ENCODE results near the gene TFB1M.
"Not testable (repeated sequence)": the region's sequence is repeated elsewhere in the genome, so short reads cannot be mapped to it uniquely, and the experiment has no call there.

Gene TFB1M

DNA sequence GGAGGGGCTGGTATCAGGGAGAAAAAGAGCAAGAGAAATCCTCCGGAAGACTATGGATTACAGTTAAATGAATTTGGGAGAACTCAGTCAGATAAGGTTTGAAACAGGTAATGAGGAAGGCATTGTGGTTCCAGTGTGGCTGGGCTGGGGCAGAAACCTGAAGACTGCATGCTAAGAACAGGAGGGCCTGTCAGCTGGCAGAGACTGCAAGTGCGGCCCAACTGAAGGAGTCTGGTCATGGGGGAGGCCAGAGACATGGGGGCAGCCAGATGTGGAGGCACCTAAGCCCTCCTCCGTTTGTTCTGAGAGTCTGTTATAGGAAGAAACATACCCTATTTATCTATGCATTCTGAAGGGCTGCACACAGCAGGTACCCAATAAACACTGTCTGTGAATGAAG lies 16.6 kb downstream of the TFB1M start:
- DNase-seq, result no peak

DNA sequence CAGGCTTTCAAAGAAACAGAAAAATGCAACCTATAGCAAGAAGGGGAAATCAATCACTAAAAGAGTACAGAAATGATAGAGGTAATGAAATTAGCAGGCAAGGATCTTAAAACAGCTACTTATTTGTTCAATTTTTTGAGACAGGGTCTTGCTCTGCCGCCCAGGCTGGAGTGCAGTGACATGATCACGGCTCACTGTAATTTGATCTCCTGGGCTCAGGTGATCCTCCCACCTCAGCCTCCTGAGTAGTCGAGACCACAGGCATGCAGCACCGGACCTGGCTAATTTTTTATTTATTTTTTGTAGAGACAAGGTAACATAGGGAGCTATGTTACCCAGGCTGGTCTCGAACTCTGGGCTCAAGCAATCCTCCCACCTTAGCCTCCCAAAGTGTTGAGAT lies 21.6 kb downstream of the TFB1M start:
- DNase-seq, result no peak

DNA sequence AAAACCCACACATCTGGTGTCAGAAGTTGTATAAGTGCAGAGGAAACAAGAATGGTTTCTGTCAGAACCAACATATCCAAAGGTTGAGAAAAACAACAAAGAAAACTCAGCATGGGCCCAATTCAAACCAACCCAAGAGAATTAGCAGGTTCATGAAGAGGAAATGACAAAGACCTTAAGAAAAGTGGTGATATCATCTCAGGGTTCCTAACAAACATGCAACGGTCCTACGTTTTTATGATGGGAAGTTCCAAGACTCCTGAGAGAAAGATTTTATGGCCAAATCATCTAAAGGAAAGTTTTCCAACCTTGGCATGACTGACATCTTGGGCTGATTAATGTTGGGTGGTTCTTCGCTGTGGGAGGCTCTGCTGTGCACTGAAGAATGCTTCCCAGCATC lies 23.0 kb downstream of the TFB1M start:
- no peak for DNase-seq

DNA sequence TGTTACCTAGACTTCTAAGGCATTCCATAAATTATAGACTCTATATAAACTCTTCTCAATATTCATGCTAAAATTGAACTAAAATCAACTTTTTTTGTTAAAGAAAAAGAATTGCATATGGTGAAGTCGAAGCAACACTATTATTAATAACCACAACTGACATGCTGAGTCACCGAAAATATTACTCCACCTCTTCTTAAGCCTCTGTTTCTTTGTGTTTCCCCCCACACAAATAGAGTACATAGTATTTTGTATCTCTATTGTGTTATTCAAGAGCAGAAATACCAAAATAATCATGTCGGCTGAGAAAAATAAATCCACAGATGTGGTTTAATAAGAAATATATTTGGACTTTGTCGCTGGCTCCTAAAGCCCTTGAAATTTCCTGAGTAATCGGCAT lies 23.8 kb downstream of the TFB1M start:
- DNase-seq, result no peak

DNA sequence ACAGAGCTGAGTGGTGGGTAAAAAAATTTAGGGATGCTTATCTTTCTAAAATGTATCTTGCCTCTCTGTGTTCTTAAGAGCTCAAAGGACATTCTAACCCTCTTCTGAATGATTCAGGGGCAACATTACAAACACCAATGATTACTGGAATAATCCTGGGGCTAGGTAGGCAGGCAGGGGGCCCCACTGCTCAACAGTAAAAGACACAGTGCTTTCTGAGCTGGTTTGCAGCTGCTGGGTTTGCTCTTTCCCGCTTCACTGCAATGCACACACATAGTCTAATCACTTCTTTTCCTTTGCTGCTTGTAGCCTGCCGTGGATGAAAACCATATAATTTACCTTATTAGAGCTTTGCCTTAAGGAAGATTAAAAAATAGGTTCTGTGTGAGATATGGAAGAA lies 26.5 kb downstream of the TFB1M start:
- DNase-seq, result no peak

DNA sequence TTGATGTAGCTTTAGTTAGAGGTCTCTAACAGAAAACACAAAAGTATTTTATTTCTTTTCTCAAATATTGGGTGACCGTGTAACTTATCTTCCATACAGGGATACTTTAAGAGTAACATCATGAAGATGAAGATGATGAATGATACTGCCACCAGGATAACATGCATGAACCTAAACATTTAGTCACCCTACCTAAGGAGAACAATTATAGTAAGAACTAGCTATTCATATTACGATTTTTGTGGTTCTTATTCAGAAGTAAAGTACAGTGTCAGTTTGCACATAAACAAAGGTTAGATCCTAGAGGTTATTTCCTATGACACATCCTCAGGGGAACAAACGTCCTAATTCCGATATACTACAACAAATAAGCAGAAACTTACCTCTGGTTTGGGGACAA lies 29.5 kb downstream of the TFB1M start:
- DNase-seq, result no peak

DNA sequence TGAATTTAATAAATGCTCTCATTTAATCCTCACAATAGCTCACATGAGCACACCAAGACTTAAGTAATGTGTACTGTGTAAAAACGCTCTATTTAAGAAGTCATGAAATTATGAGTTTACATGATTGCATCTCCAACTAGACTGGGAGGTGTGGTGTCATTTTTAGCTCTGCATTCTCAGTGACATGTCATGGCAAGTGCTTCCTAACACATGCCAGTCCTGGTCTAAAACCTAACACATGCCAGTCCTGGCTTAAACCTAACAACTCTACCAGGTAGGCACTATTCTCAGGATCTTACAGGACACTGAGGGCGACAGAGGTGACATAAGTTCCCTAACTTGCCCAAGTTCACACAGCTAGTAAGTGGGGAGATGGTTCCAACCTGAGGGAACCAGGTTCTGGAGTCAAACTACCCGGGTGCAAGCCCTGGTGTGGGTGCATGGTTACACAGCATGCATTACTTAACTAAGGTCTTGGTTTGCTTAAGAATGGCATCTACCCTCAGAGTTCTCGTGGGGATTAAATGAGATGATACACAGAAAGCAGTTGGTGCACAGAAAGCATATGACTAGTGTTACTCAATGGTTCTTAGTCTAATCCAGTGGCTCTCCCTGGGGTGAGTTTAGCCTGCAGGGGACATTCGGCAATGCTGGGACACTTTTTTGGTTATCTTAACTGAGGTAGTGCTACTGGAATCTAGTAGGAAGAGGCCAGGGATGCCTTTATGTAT lies 35.8 kb downstream of the TFB1M start:
- no peak for DNase-seq

DNA sequence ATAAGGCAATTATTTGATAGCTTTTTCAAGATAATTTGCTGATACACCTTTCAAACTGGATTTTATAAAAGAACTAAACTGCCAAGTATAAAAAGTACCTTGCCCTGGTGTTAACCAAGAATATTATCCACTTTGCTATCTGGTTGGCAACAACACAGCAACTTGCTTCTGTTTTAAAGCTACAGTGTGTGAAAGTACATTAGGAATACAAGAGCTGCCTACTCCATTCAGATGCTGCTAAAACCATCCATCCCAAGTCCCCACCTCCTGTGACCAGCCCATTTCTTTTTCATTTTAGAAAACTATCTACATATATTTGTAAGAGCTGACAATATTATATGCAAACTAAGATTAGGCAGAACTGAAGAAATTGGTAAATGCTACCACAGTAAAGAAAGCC lies 37.6 kb downstream of the TFB1M start:
- no peak for DNase-seq

DNA sequence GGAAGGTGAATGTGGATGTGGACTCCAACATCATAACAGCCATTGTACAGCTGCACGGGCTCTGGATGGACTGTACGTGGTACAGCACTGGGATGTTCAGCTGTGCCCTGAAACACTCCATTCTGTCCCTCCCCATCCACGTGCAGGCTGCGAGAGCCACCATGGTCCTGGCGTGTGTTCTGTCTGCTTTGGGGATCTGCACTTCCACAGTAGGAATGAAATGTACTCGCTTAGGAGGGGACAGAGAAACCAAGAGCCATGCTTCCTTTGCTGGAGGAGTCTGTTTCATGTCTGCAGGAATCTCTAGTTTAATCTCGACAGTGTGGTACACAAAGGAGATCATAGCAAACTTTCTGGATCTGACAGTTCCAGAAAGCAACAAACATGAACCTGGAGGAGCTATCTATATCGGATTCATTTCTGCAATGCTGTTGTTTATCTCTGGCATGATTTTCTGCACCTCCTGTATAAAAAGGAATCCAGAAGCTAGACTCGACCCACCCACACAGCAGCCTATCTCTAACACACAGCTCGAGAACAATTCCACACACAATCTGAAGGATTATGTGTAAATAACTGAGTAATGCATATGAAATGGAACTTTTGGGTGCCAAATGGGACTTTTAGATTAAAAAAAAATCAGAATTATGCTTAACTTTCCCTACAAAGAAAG lies 38.3 kb downstream of the TFB1M start:
- no peak for DNase-seq

DNA sequence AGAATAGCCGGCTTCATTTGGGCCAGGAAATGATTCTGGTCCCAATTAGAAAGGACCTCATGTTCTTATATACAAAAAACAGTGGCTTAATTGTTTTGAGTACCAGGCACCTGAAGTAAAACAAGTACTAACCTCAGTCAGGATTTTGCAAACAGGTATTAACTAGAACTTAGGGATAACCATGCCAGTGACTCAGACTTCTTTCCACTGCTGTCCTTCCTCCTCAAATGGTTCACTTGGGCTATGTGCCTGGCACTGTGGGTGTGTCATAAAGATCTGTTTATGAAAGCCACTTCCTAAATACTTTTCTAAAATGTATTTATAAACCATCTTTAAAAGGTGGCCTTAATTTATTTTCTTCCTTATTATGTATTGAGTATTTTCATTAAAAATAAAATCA lies 39.8 kb downstream of the TFB1M start:
- DNase-seq, result no peak

DNA sequence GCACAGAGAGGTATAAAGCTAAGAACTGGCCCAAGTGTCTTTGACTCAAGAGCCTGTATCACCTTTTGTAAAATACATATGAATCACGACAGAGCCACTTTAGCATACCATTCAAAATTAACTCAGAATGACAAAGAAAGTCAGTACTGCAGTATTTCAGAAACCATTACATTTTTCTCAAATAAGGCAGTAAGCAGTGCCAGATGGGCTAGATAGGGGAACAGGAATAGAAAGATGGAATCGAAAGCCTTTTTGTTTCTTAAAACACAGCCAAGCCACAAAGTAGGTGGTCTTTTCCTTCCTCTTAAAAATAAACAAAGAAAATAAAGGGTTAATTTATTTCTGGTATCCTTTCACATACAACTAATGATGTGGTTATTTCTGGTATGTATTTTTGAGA lies 40.2 kb downstream of the TFB1M start:
- DNase-seq, result no peak

DNA sequence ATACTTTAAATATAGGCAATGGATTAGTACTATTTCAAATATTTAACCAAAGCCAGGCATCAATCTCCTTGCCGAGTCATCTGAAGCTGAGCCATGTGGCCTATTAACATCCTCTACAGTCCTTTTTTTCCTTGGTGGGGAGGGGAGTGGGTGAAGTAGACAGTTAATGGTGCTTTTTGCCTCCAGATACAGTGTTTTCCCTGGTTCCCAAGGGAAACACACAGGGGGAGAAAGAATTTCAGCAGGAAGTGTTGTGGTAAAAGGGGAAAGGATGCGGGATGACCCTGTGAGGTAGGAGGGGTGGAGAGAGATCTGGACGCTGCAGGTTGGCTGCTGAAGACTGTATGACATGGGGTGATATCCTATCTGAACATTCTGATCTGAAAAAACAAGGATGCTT lies 40.9 kb downstream of the TFB1M start:
- no peak for DNase-seq

DNA sequence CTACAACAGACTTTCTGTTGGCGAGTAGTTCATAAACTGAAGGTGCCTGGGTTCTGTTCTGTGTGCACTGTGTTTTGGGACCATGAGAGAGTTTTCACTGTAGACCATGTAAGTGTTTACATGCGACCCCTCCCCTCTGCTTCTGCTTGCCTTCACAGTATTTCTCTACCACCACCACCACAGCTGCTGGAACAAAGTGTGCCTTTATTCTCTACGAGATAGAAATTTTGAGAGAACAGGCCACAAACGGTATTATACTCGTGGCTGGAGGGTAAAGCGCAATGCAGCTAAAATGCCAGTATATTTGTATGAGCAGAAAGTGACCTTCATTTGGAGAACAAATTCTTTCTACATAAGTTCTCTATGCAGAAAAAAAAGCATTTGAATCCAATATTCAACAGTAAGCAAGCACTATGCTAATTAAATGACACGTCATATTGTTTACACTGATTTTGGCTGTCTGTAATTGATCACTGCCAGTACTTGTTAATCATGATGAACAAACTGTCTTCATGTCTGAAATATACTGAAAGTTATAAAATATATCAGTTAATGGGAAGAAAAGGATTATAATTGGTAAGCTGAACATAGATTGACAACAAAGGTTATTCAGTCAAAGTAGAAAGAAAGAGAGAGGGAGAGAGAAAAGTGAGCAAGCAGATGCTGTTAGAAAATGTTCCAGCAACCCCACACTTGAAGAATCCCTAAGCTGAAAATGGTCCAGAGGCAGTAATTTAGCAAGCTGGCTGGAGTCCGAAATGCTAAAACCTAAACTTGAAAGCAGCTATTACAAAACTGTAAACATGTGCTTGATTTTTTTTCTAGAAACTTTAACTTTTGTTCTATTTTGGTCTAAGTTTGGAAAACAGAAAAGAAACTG lies 41.7 kb downstream of the TFB1M start:
- DNase-seq, result no peak

DNA sequence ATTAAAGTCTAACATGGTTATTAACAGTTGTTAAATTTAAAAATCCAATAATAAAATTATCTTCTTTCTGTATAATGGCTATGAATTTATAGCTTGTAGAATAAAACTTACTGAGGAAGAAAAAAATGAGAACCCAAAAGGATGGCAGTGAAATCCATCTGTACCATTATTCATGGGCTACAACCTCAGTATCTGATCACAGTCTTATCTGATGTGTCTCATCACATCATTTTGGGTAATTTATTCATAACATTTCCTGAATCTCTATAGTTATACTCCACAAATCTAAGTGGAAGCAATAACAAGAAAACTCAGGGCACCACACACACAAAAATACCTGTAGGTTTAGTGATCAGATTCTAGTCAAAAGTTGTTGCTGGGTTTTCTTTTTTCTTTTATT lies 43.1 kb downstream of the TFB1M start:
- DNase-seq, result no peak

DNA sequence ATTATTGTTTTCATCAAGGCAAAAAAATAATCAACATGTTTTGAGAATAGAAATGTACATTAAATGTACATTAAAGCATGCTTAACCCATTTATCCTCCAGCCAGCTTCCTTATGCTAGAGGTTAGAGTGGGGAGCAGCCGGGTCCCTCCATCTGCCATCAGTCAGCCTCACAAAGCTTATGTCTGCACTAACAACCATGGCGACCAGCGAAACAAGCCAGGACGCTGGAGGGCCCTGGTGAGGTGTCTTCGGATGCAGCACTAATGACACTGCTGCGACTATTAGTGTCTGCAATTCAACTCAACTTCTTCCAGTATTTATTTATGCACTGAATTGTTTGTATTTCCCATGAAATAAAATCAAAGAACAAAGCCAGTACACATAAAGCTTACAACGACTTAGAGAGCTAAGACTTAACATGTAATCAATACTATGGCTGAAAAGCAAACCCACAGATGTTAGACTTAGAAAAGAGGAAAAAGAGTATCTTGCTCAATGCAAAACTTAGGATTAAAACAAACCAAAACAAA lies 43.7 kb downstream of the TFB1M start:
- DNase-seq, result no peak

DNA sequence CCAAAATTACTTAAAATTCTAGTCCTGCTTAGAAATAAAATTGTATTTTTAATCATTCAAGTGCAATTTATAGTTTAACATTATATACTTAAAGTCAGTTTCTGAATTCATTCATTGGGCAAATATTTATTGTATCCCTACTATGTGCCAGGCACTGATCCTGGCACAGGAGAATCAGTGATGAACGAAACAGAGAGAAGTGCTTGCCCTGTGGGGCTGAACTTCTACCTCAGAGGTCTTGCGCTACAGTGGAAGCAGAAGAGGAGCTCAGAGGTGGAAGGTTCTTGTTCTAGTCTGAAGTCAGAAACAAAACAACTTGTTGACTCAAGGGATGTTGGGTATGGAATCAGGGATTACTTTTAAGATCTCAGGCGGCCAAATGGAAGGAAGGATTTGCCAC lies 44.5 kb downstream of the TFB1M start:
- no peak for DNase-seq

DNA sequence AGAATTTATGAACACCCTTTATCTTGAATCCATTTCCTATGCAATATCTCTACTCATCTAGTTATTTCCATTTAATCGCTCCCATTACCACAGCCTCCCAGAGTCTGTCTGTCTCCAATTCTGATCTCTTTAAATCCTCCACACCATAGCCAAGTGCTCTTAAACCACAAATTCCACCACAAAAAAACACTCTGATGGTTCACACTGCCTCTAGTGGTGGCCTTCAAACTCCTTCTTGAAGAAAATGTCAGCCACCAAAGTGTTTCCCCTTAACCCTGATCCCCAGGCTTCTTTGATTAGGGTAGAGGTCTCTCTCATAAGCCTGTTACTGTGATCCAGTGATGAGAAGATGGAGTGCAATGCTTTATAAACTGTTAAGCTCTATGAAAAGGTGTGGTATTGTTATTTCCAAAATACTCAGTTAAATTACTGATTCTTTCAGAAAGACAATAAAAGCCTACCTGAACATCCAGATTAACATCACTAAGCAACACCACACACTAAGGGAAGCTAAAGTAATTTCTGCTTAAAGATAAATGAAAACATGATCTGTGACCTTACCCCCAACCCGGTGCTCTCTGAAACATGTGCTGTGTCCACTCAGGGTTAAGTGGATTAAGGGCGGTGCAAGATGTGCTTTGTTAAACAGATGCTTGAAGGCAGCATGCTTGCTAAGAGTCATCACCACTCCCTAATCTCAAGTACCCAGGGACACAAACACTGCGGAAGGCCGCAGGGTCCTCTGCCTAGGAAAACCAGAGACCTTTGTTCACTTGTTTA lies 46.0 kb downstream of the TFB1M start:
- not testable (repeated sequence) for DNase-seq

DNA sequence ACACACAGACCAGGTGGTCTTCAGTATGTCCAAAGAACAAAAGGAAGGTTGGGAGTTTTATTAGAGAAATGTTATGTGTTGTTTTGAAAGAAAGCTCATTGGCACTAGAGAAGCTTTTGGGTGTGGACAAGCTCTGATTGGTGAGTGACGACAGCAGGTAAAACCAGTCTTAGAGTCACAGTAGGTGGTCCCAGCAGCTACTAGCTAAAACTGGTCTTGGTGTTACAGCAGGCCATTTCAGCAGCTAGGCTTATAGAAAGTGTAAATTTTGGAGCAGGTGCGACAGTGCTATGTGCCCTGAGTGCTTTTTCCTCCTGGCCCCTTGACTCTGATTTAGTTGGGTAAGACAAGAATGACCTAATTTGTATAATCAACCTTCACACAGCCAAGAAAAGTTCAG lies 46.9 kb downstream of the TFB1M start:
- DNase-seq, result no peak

DNA sequence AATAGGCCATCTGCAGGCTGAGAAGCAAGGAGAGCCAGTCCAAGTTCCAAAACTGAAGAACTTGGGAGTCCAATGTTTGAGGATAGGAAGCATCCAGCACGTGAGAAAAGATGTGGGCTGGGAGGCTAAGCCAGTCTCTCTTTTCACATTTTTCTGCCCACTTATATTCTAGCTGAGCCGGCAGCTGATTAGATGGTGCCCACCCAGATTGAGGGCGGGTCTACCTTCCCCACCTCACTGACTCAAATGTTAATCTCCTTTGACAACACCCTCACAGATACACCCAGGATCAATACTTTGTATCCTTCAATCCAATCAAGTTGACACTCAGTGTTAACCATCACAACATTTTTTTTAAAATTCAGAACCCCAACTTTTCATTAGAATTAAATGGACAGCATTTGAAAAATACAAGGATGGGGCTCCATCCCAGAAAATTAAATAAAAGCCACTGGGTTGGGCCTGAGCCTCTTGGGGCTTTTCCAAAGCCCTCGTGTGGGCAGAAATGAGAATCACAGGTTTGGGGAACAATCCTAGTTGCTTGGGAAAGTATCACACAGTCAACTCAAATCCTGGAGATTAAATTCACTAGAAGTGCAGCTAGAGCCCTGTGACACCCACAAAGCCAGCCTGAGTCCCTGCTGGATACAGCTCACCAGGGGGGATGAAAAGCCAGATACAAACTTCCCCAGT lies 48.3 kb downstream of the TFB1M start:
- DNase-seq, result no peak

DNA sequence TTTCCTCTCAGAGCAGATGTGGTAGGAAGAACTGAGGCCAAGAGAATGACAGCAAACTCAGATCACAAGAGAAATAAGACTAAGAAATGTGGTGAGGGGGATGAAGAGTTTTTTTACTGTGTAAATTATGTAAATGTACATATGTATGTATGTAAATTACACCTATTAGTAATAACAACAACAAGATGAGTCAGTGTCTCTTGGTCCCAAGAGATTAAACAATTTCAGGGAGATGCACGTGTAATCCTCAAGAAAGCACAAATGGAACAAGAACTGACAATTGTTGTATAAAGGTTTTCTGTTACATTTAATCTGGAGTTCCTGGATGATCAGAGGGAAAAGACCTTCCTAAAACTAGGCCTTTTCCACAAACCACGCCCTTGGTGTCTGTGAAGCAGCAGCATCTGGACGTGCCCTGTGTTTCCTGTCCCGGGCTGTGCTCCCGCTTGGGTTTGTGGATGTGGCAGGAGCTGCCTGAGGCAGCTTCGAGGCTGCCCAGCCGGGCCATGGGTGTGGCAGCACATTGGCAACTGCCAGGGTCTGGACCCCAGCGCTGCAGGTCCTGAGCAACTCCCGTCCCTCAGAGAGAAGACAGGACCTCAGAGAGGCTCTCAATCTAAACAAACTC lies 49.5 kb downstream of the TFB1M start:
- DNase-seq, result no peak

DNA sequence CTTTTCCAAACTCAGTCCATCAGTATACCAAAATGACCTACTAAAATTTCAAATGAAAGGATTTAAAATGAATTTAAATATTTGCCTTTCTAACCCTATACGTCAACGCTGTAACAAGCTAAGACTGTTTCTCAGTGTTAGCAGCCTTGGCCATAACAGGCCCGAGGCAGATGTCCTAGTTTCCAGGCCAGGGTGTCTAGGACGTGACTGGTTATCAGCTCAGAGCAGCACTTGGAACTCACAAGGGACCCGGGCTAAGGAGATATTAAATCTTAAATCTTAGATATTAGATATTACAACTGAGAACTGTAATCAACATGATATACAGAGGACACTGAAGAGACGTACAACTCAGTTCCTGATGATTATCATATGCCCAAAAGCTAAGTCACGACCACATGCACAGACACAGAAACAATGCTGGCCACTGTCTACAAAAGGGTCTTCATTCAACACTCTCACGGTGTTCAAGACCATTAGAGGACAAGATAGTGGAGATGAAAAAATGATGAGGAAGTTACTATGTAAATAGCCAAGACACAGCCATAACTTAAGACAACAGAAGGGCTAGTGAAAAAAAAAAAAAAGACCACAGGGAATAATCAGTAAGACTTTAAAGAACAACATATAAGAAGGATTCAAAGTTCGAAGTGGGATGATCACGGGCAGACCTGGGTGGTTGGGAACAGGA lies 50.8 kb downstream of the TFB1M start, which contains the start of gene CLDN20:
CLDN20 (plus strand) TSS at position 641 of the 691 bp plus-strand sequence. CDS start 11,707 bp downstream, outside the sequence.
- no peak for DNase-seq
